ENCODE measurements around the gene MYBBP1A.

- TF ChIP-seq CTCF (IDR thresholded peaks at IDR 0.05 in 4 of 5, conservative IDR thresholded peaks at IDR 0.05 in 1 of 5) = no peak
- TF ChIP-seq POLR2A (IDR thresholded peaks at IDR 0.05) = no peak
Measured at GRCh38 chr17:4594406-4594805, 39.2 kb upstream of the MYBBP1A start.
